Neural progenitor cell (in vitro differentiated cells): ENCODE measurements around the gene MN1.

Experiments used
- CTCF ChIP-seq: fragments of 200-600 bp; sonication (generic); IDR thresholded peaks from 2 replicates; pipeline ENCODE4 v1.5.1; 2017; ENCODE audit warnings: antibody characterized with exemption, mild to moderate bottlenecking
- EZH2phosphoT487 ChIP-seq: fragments of 200-600 bp; sonication (generic); IDR thresholded peaks from 2 replicates; pipeline ENCODE4 v1.6.1; 2017; ENCODE audit warnings: antibody characterized with exemption

- TF ChIP-seq CTCF (no peak), EZH2phosphoT487 (no peak)
Measured at GRCh38 chr22:27778294-27779090, 23.1 kb downstream of the MN1 start.
